GM12878 (cell line): Measurements from ENCODE around the gene EWSR1. TPM values are rescaled to one million over a fixed set of nuclear protein-coding genes. Genes with fewer than 3 reads are reported as not detected.

ENCODE experiments used
- ATAC-seq: fragments of 200-7000 bp; cut with Tn5 transposase; 3 replicates; pipeline ENCODE4 v1.9.1; 2020; ENCODE audit warnings: mild to moderate bottlenecking, moderate library complexity
- BruUV-seq: library from RNA; stranded (reverse); fragments of 400-500 nt; replicated peaks from 2 replicates; lab custom pipeline; 2021; lab: Mats Ljungman, UMichigan
- CTCF ChIA-PET: fragments of 300-600 bp; sonication (Branson Sonifier 250); formaldehyde crosslinking; extraction: SDS; loops from one replicate; lab custom pipeline; 2021; ENCODE audit warnings: inconsistent platforms; lab: Yijun Ruan, JAX
- POLR2A ChIA-PET: fragments of 350-600 bp; formaldehyde crosslinking; extraction: SDS; loops from one replicate; lab custom pipeline; 2021; ENCODE audit warnings: inconsistent platforms; lab: Charles Lee
- RAD21 ChIA-PET: fragments of 300-600 bp; sonication (Branson Sonifier 250); formaldehyde crosslinking; loops from one replicate; lab custom pipeline; 2023; ENCODE audit warnings: antibody characterized with exemption; ENCODE audit not compliant: unreplicated experiment; lab: Charles Lee
- SMC1A ChIA-PET: fragments of 300-600 bp; sonication (Branson Sonifier 250); formaldehyde crosslinking; loops from one replicate; lab custom pipeline; 2023; ENCODE audit not compliant: unreplicated experiment, uncharacterized antibody; lab: Charles Lee
- DNase-seq: peaks from one replicate; pipeline ENCODE4 v3.0.0-alpha.2; 2011; ENCODE audit warnings: low read depth, low spot score
- FAIRE-seq: peaks from 3 replicates; lab custom pipeline; 2011; peaks lifted over from hg19 to GRCh38; lab: Jason Lieb, UNC
- H2AFZ ChIP-seq: 2 replicates; pipeline ENCODE4 v1.6.0; 2011; ENCODE audit warnings: low read depth, low read length, control low read depth; ENCODE audit not compliant: control insufficient read depth
- H3K27ac ChIP-seq: 2 replicates; pipeline ENCODE4 v1.5.1; 2011; ENCODE audit warnings: control low read depth; ENCODE audit not compliant: control insufficient read depth, insufficient read depth
- H3K27me3 ChIP-seq, 2 experiments: replicated peaks in 1 of 2; 2 replicates each; pipeline versions ENCODE4 v1.6.0 to v1.6.1; 2011; ENCODE audit warnings: low read length in 1 of 2; ENCODE audit not compliant: control insufficient read depth in 2 of 2, insufficient read depth in 2 of 2
- H3K36me3 ChIP-seq, 2 experiments: 2 replicates each; pipeline ENCODE4 v1.5.1; 2011; ENCODE audit warnings: low read length in 1 of 2; ENCODE audit not compliant: control insufficient read depth in 2 of 2, insufficient read depth in 2 of 2
- H3K4me1 ChIP-seq: 2 replicates; pipeline ENCODE4 v1.6.1; 2011; ENCODE audit warnings: mild to moderate bottlenecking, low read length, moderate library complexity, mixed read lengths; ENCODE audit not compliant: control insufficient read depth, insufficient read depth
- H3K4me2 ChIP-seq: 2 replicates; pipeline ENCODE4 v1.6.0; 2011; ENCODE audit warnings: control low read depth; ENCODE audit not compliant: control insufficient read depth, insufficient read depth
- H3K4me3 ChIP-seq: fragments of 200-600 bp; sonication (generic); 2 replicates; pipeline ENCODE4 v1.5.1; 2016
- H3K79me2 ChIP-seq: 2 replicates; pipeline ENCODE4 v1.6.0; 2011; ENCODE audit warnings: low read length; ENCODE audit not compliant: control insufficient read depth, insufficient read depth
- H3K9ac ChIP-seq: 2 replicates; pipeline ENCODE4 v1.8.0; 2011; ENCODE audit warnings: low read length, control low read depth, mixed read lengths; ENCODE audit not compliant: control insufficient read depth, insufficient read depth
- H3K9me3 ChIP-seq: replicated peaks from 3 replicates; pipeline ENCODE4 v1.5.1; 2011; ENCODE audit warnings: mild to moderate bottlenecking, low read length; ENCODE audit not compliant: control insufficient read depth, insufficient read depth
- H4K20me1 ChIP-seq: 2 replicates; pipeline ENCODE4 v1.6.0; 2011; ENCODE audit not compliant: control insufficient read depth, insufficient read depth
- POLR2A ChIP-seq: IDR thresholded peaks from 2 replicates; pipeline ENCODE4 v1.6.1; 2011; ENCODE audit warnings: low read depth, mild to moderate bottlenecking, low read length
- POLR2AphosphoS5 ChIP-seq: IDR thresholded peaks from 2 replicates; pipeline ENCODE4 v1.6.1; 2011; ENCODE audit warnings: mild to moderate bottlenecking, low read length, inconsistent platforms
- WGBS: methylation state at CpG from one replicate; pipeline ENCODE4 v1.1.6; 2016; ENCODE audit warnings: low lambda C conversion rate; ENCODE audit not compliant: insufficient replicate concordance, insufficient coverage; ENCODE audit errors: missing lambda C conversion rate; 5-methylcytosine and 5-hydroxymethylcytosine counted together
- in situ Hi-C: fragments of 300-500 bp; cut with MboI; formaldehyde crosslinking; loops from 9 replicates; pipeline ENCODE4 v1.14.3; 2018; ENCODE audit warnings: mixed read lengths
- intact Hi-C: fragments of 100-400 bp; cut with micrococcal nuclease; formaldehyde crosslinking; loops from one replicate; pipeline ENCODE4 v1.14.2; 2022; ENCODE audit not compliant: unreplicated experiment
- polyA plus RNA-seq, 11 experiments: library from polyadenylated mRNA; depleted of rRNA in 4 of 11; unstranded in 6 of 11; stranded (reverse) in 5 of 11; fragments of >200 nt; fragmentation: Nextera tagmentation in 4 of 11; fragmentation: Illumina TruSeq in 1 of 11; extraction: Ambion mirVana in 4 of 11; extraction: Trizol in 1 of 11; gene quantifications; 1 replicate in 1 of 11; 2 replicates in 10 of 11; pipeline versions ENCODE4 v1.2.1 to v1.2.3, GENCODE V29; 2011 to 2016; ENCODE audit warnings: inconsistent platforms in 2 of 11, missing spikeins in 2 of 11, low read depth in 1 of 11
- total RNA-seq, 4 experiments: library from RNA; depleted of rRNA in 3 of 4; stranded (reverse); fragments of >200 nt in 3 of 4; fragmentation: Illumina TruSeq in 1 of 4; extraction: Trizol in 1 of 4; gene quantifications; 2 replicates each; pipeline versions ENCODE4 v1.2.1 to v1.2.3, GENCODE V29; 2013 to 2021
- TF ChIP-seq, protein P1 (sequence below): fragments of 450-650 bp; IDR thresholded peaks from 2 replicates; pipeline ENCODE4 v1.6.1; 2016; ENCODE audit warnings: mild to moderate bottlenecking, moderate library complexity, borderline replicate concordance

The EWSR1 gene
- total and polyA plus RNA-seq, 10 of the 15 experiments (the other 5 are each of a cell fraction or from before 2014, with no cell fraction given): 130 to 480 (median 356) TPM

DNA sequence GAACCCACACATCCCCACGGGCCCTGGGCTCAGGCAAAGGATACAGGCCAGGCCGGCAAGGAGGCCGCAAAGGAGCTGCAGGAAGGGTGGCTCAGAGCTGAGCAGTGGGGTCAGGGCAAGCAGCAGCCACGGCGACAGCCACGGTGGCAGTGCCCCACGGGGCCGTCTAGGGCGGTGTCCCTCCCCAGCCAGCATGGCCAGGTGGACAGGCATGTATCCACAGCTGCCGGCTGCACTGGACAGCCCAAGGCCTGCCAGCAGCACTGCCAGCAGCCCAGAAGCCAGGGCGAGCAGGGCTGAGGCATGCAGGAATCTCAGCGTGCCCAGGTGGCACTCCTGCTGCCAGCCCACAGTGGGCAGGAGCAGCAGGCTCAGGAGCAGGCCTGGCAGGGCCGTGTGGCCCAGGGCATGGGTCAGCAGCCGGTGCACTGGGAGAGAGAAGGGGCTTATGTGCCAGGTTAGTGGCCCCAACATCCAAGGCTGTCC is 4.2 kb upstream of the EWSR1 start:
- no peak for ATAC-seq
- H3K36me3 ChIP-seq: peaks cover 7 to 9% of the 10 kb centered on the region in 2 experiments; a peak in 3 of 4 replicates
- H3K4me3 ChIP-seq: no peak overlapping the region
- ChIA-PET POLR2A (no interaction called here), CTCF (interaction anchor here (0.7 to 1.3 kb wide), 2 partner anchors 8 to 18 kb away, joined by 3 read pairs; no protein-coding TSS in a partner anchor), RAD21 (no interaction called here), SMC1A (no interaction called here)
- H3K79me2 ChIP-seq: peaks cover 33% of the 10 kb centered on the region
- no peak overlapping the region for H2AFZ ChIP-seq
- no peak for DNase-seq
- WGBS: 97% methylated on average over 14 of the region's 14 CpGs
- no peak for FAIRE-seq
- no peak overlapping the region for H3K9ac ChIP-seq
- H3K4me1 ChIP-seq: no peaks in the 10 kb centered on the region
- intact Hi-C loops: no loop called here
- H4K20me1 ChIP-seq: no peaks in the 10 kb centered on the region; the same call in 1 of the 2 replicates
- in situ Hi-C loops: no loop called here
- BruUV-seq: no TSS peak
- no peak overlapping the region for H3K4me2 ChIP-seq
- H3K9me3 ChIP-seq: no peaks in the 10 kb centered on the region
- H3K27ac ChIP-seq: no peak overlapping the region
- H3K27me3 ChIP-seq: no peaks in the 10 kb centered on the region
- TF ChIP-seq POLR2A: peak; percentile 45
- TF ChIP-seq, protein P1, sequence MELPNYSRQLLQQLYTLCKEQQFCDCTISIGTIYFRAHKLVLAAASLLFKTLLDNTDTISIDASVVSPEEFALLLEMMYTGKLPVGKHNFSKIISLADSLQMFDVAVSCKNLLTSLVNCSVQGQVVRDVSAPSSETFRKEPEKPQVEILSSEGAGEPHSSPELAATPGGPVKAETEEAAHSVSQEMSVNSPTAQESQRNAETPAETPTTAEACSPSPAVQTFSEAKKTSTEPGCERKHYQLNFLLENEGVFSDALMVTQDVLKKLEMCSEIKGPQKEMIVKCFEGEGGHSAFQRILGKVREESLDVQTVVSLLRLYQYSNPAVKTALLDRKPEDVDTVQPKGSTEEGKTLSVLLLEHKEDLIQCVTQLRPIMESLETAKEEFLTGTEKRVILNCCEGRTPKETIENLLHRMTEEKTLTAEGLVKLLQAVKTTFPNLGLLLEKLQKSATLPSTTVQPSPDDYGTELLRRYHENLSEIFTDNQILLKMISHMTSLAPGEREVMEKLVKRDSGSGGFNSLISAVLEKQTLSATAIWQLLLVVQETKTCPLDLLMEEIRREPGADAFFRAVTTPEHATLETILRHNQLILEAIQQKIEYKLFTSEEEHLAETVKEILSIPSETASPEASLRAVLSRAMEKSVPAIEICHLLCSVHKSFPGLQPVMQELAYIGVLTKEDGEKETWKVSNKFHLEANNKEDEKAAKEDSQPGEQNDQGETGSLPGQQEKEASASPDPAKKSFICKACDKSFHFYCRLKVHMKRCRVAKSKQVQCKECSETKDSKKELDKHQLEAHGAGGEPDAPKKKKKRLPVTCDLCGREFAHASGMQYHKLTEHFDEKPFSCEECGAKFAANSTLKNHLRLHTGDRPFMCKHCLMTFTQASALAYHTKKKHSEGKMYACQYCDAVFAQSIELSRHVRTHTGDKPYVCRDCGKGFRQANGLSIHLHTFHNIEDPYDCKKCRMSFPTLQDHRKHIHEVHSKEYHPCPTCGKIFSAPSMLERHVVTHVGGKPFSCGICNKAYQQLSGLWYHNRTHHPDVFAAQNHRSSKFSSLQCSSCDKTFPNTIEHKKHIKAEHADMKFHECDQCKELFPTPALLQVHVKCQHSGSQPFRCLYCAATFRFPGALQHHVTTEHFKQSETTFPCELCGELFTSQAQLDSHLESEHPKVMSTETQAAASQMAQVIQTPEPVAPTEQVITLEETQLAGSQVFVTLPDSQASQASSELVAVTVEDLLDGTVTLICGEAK: no peak
- TF ChIP-seq POLR2AphosphoS5: peak; percentile 57; the same call in 1 of the 2 replicates
